HL-60 (cell line): ENCODE results near the gene DTNBP1.

Experiments
- DNase-seq, 2 experiments: peaks; one replicate each; pipeline ENCODE4 v3.0.0-alpha.2; 2010 to 2020; ENCODE audit warnings: low read depth in 1 of 2, low spot score in 1 of 2
- H3K27ac ChIP-seq: fragments of 250-450 bp; sonication (Bioruptor Pico); replicated peaks from 2 replicates; pipeline ENCODE4 v1.5.1; 2020; ENCODE audit warnings: mild to moderate bottlenecking, moderate library complexity
- H3K27me3 ChIP-seq: fragments of 250-450 bp; sonication (Bioruptor Pico); 2 replicates; pipeline ENCODE4 v1.5.1; 2021; ENCODE audit warnings: mild to moderate bottlenecking, moderate library complexity; ENCODE audit not compliant: insufficient read depth, poor library complexity, severe bottlenecking
- H3K4me3 ChIP-seq: replicated peaks from 2 replicates; pipeline ENCODE4 v1.5.1; 2011; ENCODE audit warnings: mild to moderate bottlenecking, control low read depth, low read length; ENCODE audit not compliant: insufficient read depth
- GABPA ChIP-seq: IDR thresholded peaks from 2 replicates; pipeline ENCODE4 v1.6.1; 2012; ENCODE audit warnings: low read depth
- POLR2AphosphoS5 ChIP-seq: IDR thresholded peaks from 2 replicates; pipeline ENCODE4 v1.6.1; 2012; ENCODE audit warnings: low read depth
- SPI1 ChIP-seq: IDR thresholded peaks from 2 replicates; pipeline ENCODE4 v1.6.1; 2012; ENCODE audit warnings: low read depth, mild to moderate bottlenecking, borderline replicate concordance
- TF ChIP-seq, protein P1 (sequence below): IDR thresholded peaks from 2 replicates; pipeline ENCODE4 v1.6.1; 2012; ENCODE audit warnings: low read depth; ENCODE audit not compliant: insufficient replicate concordance
- TF ChIP-seq, protein P2 (sequence below): IDR thresholded peaks from one replicate; pipeline ENCODE4 v1.5.1; 2011; ENCODE audit warnings: low read length, control low read depth, inconsistent platforms; ENCODE audit not compliant: insufficient read depth

DTNBP1 gene

DNA sequence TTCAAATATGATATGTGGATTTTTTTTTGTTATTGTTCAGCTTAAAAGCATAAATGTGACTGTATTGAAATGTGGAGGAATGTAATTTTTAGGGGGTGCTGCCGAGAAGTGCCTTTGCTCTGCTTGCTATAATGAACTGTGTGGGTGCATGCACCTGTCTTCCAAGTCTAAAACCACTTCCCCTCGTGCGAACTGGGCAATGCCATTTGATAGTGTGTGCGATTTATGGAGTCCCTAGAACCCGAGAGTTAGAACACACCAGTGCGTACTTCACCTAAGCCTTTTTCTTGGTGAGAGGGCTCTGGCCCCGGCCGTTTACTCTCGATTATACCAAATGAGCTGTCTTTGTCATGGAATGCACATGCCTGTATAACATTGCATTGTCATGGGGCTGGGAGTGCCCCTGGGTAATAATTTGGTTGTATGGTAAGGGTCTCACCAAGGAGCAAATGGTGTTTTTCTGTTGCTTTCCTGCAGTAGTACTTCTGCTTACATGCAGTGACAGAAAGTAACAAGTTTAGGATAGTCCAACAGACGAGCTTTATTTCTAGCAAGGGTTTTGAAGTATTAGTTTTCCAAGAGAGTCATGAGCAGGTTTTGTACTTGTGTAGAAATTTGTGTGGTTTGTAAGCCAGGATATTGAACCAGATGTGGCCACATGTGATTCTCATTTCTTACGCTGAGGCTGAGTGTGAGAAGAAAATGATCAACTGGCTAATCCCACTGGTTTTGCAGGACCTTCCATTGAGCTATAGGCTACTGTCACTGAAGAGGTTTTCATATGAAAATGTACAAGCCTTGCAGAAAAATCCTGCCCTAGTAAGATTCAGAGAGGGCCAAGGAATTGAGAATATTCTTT is 172.4 kb downstream of the DTNBP1 start:
- no peak overlapping the region for H3K4me3 ChIP-seq
- TF ChIP-seq GABPA: no peak
- no peak for TF ChIP-seq POLR2AphosphoS5
- TF ChIP-seq, protein P1, sequence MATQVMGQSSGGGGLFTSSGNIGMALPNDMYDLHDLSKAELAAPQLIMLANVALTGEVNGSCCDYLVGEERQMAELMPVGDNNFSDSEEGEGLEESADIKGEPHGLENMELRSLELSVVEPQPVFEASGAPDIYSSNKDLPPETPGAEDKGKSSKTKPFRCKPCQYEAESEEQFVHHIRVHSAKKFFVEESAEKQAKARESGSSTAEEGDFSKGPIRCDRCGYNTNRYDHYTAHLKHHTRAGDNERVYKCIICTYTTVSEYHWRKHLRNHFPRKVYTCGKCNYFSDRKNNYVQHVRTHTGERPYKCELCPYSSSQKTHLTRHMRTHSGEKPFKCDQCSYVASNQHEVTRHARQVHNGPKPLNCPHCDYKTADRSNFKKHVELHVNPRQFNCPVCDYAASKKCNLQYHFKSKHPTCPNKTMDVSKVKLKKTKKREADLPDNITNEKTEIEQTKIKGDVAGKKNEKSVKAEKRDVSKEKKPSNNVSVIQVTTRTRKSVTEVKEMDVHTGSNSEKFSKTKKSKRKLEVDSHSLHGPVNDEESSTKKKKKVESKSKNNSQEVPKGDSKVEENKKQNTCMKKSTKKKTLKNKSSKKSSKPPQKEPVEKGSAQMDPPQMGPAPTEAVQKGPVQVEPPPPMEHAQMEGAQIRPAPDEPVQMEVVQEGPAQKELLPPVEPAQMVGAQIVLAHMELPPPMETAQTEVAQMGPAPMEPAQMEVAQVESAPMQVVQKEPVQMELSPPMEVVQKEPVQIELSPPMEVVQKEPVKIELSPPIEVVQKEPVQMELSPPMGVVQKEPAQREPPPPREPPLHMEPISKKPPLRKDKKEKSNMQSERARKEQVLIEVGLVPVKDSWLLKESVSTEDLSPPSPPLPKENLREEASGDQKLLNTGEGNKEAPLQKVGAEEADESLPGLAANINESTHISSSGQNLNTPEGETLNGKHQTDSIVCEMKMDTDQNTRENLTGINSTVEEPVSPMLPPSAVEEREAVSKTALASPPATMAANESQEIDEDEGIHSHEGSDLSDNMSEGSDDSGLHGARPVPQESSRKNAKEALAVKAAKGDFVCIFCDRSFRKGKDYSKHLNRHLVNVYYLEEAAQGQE: no peak
- TF ChIP-seq, protein P2, sequence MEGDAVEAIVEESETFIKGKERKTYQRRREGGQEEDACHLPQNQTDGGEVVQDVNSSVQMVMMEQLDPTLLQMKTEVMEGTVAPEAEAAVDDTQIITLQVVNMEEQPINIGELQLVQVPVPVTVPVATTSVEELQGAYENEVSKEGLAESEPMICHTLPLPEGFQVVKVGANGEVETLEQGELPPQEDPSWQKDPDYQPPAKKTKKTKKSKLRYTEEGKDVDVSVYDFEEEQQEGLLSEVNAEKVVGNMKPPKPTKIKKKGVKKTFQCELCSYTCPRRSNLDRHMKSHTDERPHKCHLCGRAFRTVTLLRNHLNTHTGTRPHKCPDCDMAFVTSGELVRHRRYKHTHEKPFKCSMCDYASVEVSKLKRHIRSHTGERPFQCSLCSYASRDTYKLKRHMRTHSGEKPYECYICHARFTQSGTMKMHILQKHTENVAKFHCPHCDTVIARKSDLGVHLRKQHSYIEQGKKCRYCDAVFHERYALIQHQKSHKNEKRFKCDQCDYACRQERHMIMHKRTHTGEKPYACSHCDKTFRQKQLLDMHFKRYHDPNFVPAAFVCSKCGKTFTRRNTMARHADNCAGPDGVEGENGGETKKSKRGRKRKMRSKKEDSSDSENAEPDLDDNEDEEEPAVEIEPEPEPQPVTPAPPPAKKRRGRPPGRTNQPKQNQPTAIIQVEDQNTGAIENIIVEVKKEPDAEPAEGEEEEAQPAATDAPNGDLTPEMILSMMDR: no peak
- peak; percentile 45; the same call in 1 of the 2 replicates for TF ChIP-seq SPI1
- DNase-seq: no peak
- no peak overlapping the region for H3K27ac ChIP-seq
- H3K27me3 ChIP-seq: no peaks in the 10 kb centered on the region

DNA sequence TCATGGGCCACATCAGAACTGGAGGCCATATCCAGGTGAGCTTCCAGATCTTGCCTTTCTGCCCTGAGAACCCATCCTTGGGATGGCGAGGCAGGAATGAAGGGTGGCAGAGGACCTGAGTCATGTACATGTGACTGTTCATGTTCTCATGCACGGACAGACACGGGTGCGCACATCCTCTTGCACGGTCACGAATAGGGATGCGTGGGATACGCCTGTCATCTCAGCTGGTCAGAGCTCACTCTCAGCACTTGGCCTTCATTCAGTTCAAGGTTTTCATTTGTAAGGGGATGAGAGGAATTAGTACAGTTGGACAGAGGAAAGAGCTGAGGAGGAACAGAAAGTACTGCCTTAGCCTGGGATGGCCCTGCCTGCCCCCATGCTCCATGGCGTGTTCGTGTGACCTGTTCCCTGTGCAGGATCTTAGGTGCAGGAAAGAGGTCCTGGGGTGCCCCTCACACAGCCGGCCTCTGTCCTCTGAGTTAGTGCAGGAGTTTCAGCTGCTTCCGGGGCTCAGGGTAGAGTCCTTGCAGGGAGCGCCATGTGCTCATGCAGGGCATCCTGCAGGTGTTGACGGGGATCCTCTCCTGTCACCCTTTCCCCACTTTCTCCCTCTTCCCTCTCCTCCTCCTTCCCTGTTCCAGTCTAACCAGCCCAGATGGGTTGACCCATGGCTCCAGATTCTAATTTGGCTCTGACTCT is 173.4 kb downstream of the DTNBP1 start:
- DNase-seq: no peak
- Histone ChIP-seq H3K27ac (no peak overlapping the region), H3K27me3 (no peaks in the 10 kb centered on the region), H3K4me3 (no peak overlapping the region)
- TF ChIP-seq, protein P1: no peak
- TF ChIP-seq SPI1 (no peak), GABPA (no peak), POLR2AphosphoS5 (no peak)
- TF ChIP-seq, protein P2: no peak

GRCh38 chr6:15487262-15487661 is 175.6 kb downstream of the DTNBP1 start:
- Histone ChIP-seq H3K27me3 (no peaks in the 10 kb centered on the region), H3K4me3 (no peak overlapping the region), H3K27ac (no peak overlapping the region)
- TF ChIP-seq, protein P1: no peak
- TF ChIP-seq, protein P2: no peak
- TF ChIP-seq POLR2AphosphoS5 (no peak), SPI1 (no peak), GABPA (no peak)
- no peak for DNase-seq
